Endothelial cell (in vitro differentiated cells): Measurements from ENCODE around the gene CASP6. TPM values are rescaled to one million over a fixed set of nuclear protein-coding genes. Genes with fewer than 3 reads are reported as not detected.

Experiments
- DNase-seq: peaks from one replicate; pipeline ENCODE4 v3.0.0; 2021; ENCODE audit warnings: low spot score
- H3K27ac Mint-ChIP-seq: one replicate; pipeline ENCODE4 v1.8.0; 2021; ENCODE audit warnings: mixed read lengths, inconsistent platforms; ENCODE audit not compliant: unreplicated experiment
- H3K27me3 Mint-ChIP-seq: one replicate; pipeline ENCODE4 v1.8.0; 2021; ENCODE audit warnings: mild to moderate bottlenecking, moderate library complexity, mixed read lengths, inconsistent platforms; ENCODE audit not compliant: unreplicated experiment
- H3K36me3 Mint-ChIP-seq: one replicate; pipeline ENCODE4 v1.8.0; 2021; ENCODE audit warnings: mild to moderate bottlenecking, low read depth, mixed read lengths, inconsistent platforms; ENCODE audit not compliant: unreplicated experiment
- H3K4me1 Mint-ChIP-seq: one replicate; pipeline ENCODE4 v1.8.0; 2021; ENCODE audit warnings: mild to moderate bottlenecking, mixed read lengths, inconsistent platforms; ENCODE audit not compliant: unreplicated experiment
- H3K4me3 Mint-ChIP-seq: one replicate; pipeline ENCODE4 v1.8.0; 2021; ENCODE audit warnings: mild to moderate bottlenecking, mixed read lengths, inconsistent platforms; ENCODE audit not compliant: unreplicated experiment
- H3K9me3 Mint-ChIP-seq: one replicate; pipeline ENCODE4 v1.8.0; 2021; ENCODE audit warnings: mixed read lengths, inconsistent platforms; ENCODE audit not compliant: unreplicated experiment
- total RNA-seq: library from RNA; stranded (reverse); fragmentation: NEBNext Ultra II Directional; extraction: Animal tissue kit (Norgen Biotek cat#: 25700); gene quantifications from one replicate; pipeline ENCODE4 v1.2.1, GENCODE V29; 2021; ENCODE audit not compliant: unreplicated experiment
- TF ChIP-seq, protein P1 (sequence below): fragments of 200-600 bp; sonication (generic); IDR thresholded peaks from one replicate; pipeline ENCODE4 v1.5.0; 2021; ENCODE audit warnings: antibody characterized with exemption; ENCODE audit not compliant: unreplicated experiment

Gene CASP6
- total RNA-seq, 1 donor from 2014 or later, result 76.4 TPM

DNA sequence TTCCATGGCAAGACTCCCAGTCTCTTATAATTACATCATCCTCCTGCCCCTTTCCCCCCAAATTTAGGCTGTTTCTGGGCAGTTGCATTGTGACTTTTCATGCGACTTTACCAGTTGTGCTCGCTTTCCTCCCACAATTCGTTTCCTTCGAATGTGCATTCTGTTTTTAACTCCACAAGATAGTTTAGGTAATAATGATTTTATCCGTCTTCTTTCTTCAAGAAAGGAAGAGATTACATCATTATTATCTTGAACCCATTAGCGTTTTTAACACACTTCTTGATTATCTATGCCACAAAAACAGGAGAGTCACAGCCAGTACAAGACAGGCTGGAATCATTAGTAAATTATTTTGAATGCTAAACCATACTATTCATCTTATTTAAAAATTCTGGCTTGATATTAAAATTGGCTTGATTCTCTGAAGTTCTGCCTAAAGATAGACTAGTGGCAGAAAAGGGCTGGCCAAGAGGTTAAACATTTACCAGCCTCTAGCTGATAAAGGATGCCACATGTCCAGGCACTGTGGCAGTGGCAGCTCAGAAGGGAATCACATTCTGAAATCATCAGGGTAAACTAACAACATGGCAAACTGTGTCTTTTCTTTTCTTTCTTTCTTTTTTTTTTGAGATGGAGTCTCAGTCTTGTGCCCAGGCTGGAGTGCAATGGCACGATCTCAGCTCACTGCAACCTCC, 46.3 kb upstream of the CASP6 start:
- H3K4me3 Mint-ChIP-seq, result no peak overlapping the region
- TF ChIP-seq, protein P1, sequence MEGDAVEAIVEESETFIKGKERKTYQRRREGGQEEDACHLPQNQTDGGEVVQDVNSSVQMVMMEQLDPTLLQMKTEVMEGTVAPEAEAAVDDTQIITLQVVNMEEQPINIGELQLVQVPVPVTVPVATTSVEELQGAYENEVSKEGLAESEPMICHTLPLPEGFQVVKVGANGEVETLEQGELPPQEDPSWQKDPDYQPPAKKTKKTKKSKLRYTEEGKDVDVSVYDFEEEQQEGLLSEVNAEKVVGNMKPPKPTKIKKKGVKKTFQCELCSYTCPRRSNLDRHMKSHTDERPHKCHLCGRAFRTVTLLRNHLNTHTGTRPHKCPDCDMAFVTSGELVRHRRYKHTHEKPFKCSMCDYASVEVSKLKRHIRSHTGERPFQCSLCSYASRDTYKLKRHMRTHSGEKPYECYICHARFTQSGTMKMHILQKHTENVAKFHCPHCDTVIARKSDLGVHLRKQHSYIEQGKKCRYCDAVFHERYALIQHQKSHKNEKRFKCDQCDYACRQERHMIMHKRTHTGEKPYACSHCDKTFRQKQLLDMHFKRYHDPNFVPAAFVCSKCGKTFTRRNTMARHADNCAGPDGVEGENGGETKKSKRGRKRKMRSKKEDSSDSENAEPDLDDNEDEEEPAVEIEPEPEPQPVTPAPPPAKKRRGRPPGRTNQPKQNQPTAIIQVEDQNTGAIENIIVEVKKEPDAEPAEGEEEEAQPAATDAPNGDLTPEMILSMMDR, result no peak
- H3K27me3 Mint-ChIP-seq, result no peaks in the 10 kb centered on the region
- no peaks in the 10 kb centered on the region for H3K36me3 Mint-ChIP-seq
- no peaks in the 10 kb centered on the region for H3K9me3 Mint-ChIP-seq
- H3K27ac Mint-ChIP-seq, result peak overlapping the region; percentile 7
- no peak for DNase-seq
- H3K4me1 Mint-ChIP-seq, result no peaks in the 10 kb centered on the region

DNA sequence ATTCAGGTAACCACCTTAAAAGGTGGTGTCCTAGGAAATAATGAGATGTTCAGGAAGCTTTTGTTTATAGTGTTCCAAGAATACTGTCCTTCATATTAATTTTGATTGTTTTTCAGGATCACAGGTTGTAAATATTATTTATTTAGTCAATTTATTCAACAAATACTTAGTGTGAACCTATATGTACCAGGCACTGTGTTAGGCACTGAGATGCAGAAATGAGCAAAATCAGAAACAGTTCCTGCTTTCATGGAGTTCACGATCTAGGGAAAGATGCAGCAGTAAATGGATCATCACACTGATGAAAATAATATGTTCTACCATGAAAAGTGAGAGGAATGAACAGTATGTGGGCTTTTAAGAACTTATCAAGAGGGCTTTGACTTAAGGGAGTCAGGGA, 44.9 kb upstream of the CASP6 start:
- H3K27me3 Mint-ChIP-seq, result no peaks in the 10 kb centered on the region
- no peaks in the 10 kb centered on the region for H3K36me3 Mint-ChIP-seq
- H3K4me3 Mint-ChIP-seq, result no peak overlapping the region
- TF ChIP-seq, protein P1, result no peak
- DNase-seq, result no peak
- H3K27ac Mint-ChIP-seq, result no peak overlapping the region
- no peaks in the 10 kb centered on the region for H3K4me1 Mint-ChIP-seq
- H3K9me3 Mint-ChIP-seq, result no peaks in the 10 kb centered on the region

DNA sequence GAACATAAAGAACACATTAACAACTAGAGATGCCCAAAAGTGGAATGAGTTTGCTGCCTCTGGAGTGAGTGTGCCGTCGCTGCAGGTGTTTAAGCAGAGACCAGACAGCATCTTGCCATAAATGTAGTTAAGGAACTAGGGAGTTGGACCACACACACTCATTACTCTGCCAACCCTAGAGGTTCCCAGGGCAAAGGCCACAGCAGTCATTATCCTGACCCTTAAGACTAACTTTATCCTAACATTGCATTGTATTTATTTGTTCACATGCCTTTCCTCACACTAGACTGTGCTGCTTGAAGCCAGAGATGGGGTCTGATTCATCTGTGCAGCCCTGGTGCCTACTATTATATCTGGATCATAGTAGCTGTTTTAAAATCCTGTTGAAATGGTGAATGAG, 43.5 kb upstream of the CASP6 start:
- TF ChIP-seq, protein P1, result no peak
- no peaks in the 10 kb centered on the region for H3K4me1 Mint-ChIP-seq
- no peak for DNase-seq
- no peaks in the 10 kb centered on the region for H3K27me3 Mint-ChIP-seq
- no peak overlapping the region for H3K4me3 Mint-ChIP-seq
- H3K9me3 Mint-ChIP-seq, result no peaks in the 10 kb centered on the region
- no peak overlapping the region for H3K27ac Mint-ChIP-seq
- no peaks in the 10 kb centered on the region for H3K36me3 Mint-ChIP-seq

DNA sequence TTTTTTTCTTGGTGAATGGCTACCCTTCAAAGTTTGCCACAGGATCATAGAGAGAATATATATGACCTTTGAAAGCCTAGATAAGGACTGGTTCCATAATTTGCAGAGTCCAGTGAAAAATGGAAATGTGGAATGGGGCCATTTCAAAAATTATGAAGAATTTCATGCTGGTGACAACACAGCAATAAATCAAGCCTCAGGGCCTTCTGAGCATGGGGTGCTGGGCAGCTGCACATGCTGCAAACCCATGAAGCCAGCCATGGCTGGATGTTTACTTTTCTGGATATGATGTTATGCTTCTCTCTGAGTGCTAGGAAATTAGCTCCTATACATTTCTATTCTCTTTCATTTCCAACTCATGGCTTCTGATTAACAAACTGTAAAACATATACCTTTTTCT, 42.6 kb upstream of the CASP6 start:
- Mint-ChIP-seq H3K4me3 (no peak overlapping the region), H3K27me3 (no peaks in the 10 kb centered on the region), H3K4me1 (no peaks in the 10 kb centered on the region), H3K27ac (no peak overlapping the region), H3K36me3 (no peaks in the 10 kb centered on the region), H3K9me3 (no peaks in the 10 kb centered on the region)
- TF ChIP-seq, protein P1, result no peak
- DNase-seq, result no peak

DNA sequence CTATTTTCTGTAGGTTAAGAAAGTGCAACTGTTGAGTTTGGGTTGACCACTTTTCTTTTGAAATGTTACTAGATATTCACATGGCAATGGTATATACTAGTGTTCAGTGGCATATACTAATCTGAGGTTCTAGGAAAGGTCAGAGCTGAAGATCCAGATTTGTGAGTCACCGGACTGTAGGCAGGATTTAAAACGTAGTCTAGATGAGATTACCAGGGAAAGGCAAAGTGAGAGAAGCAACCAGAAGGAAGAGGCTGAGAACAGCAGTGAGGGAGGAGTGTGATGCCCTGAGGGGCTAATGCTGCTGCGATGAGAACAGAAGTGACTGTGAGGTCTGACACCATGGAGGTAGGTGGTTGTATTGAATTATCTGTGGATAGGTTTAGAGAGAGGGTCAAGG, 36.3 kb upstream of the CASP6 start:
- no peaks in the 10 kb centered on the region for H3K9me3 Mint-ChIP-seq
- peaks cover 2% of the 10 kb centered on the region for H3K27me3 Mint-ChIP-seq
- H3K36me3 Mint-ChIP-seq, result no peaks in the 10 kb centered on the region
- no peak overlapping the region for H3K27ac Mint-ChIP-seq
- H3K4me3 Mint-ChIP-seq, result no peak overlapping the region
- DNase-seq, result no peak
- TF ChIP-seq, protein P1, result no peak
- H3K4me1 Mint-ChIP-seq, result no peaks in the 10 kb centered on the region
